Measurements from ENCODE around the gene GNG13.

The GNG13 gene

DNA sequence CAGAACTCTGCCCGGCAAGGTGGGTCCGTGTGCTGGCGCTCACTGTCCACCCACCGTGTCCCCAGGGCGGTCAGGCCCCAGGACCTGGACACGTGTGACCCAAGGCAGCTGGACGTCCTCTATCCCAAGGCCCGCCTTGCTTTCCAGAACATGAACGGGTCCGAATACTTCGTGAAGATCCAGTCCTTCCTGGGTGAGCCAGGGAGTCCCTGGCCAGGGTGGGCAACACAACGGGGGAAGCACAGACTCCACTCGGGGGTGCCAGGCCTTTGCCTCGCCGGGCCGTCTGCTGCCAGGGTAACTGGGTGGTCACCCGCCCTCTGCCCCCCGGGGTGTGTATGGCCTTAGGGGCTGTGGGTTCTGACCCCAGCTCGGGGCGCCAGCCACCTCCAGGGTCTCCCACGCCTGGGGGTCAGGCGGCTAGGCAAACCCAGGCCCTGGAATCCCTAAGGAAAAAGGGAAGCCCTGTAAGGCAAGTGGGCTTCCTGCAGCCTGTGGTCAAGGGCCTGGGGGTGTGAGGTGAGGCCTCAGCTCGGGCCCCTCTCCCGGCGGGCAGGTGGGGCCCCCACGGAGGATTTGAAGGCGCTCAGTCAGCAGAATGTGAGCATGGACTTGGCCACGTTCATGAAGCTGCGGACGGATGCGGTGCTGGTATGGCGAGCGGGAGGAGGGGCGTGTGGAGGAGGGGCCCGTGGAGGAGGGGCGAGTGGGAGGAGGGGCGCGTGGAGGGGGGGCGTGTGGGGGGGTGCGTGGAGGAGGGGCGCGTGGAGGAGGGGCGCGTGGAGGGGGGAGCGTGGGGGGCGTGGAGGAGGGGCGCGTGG lies 33.5 kb downstream of the GNG13 start:
- no peak for TF ChIP-seq ZFX (IDR thresholded peaks at IDR 0.05; ENCODE audit: borderline replicate concordance)
- TF ChIP-seq, protein P1, sequence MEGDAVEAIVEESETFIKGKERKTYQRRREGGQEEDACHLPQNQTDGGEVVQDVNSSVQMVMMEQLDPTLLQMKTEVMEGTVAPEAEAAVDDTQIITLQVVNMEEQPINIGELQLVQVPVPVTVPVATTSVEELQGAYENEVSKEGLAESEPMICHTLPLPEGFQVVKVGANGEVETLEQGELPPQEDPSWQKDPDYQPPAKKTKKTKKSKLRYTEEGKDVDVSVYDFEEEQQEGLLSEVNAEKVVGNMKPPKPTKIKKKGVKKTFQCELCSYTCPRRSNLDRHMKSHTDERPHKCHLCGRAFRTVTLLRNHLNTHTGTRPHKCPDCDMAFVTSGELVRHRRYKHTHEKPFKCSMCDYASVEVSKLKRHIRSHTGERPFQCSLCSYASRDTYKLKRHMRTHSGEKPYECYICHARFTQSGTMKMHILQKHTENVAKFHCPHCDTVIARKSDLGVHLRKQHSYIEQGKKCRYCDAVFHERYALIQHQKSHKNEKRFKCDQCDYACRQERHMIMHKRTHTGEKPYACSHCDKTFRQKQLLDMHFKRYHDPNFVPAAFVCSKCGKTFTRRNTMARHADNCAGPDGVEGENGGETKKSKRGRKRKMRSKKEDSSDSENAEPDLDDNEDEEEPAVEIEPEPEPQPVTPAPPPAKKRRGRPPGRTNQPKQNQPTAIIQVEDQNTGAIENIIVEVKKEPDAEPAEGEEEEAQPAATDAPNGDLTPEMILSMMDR (IDR thresholded peaks at IDR 0.05): no peak
- H3K27ac ChIP-seq: no peak overlapping the region

- H3K27ac ChIP-seq: no peak overlapping the region
- TF ChIP-seq, protein P1 (IDR thresholded peaks at IDR 0.05): no peak
- TF ChIP-seq ZFX (IDR thresholded peaks at IDR 0.05; ENCODE audit: borderline replicate concordance): no peak
Observed at GRCh38 chr16:766008-766819, 34.3 kb downstream of the GNG13 start.

GRCh38 chr16:765488-765865 lies 35.1 kb downstream of the GNG13 start:
- TF ChIP-seq, protein P1 (IDR thresholded peaks at IDR 0.05): no peak
- no peak for TF ChIP-seq ZFX (IDR thresholded peaks at IDR 0.05; ENCODE audit: borderline replicate concordance)
- no peak overlapping the region for H3K27ac ChIP-seq

GRCh38 chr16:764848-765487 lies 35.6 kb downstream of the GNG13 start:
- no peak for TF ChIP-seq ZFX (IDR thresholded peaks at IDR 0.05; ENCODE audit: borderline replicate concordance)
- TF ChIP-seq, protein P1 (IDR thresholded peaks at IDR 0.05): no peak
- no peak overlapping the region for H3K27ac ChIP-seq

DNA sequence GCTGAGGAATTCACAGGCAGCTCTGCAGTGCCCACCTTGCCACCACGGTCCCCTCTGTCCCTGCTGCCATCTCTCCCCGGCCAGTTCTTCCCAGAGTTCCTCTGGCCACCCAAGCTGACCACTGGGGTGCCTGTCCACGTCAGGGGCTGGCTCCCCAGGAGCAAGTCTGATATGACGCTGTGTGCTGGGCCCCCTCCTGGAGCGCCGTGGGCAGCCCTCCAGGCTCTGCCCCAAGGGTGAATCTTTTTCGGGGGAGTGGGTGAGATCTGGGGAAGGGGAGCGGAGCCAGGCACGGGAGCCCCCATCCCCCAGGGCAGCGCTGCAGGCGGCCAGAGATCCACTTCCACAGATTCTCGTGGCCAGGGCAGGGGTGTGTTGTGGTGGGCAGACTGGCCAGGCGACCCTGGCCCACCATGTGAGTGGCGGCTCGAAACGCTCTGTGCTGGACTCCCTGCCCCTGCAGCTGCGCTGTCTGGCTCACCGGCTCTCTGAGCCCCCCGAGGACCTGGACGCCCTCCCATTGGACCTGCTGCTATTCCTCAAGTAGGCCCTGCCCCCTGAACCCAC lies 36.3 kb downstream of the GNG13 start:
- TF ChIP-seq, protein P1 (IDR thresholded peaks at IDR 0.05): no peak
- TF ChIP-seq ZFX (IDR thresholded peaks at IDR 0.05; ENCODE audit: borderline replicate concordance): no peak
- no peak overlapping the region for H3K27ac ChIP-seq

GRCh38 chr16:763369-764183 lies 37.0 kb downstream of the GNG13 start:
- no peak overlapping the region for H3K27ac ChIP-seq
- TF ChIP-seq, protein P1 (IDR thresholded peaks at IDR 0.05): no peak
- TF ChIP-seq ZFX (IDR thresholded peaks at IDR 0.05; ENCODE audit: borderline replicate concordance): no peak

Data from 22Rv1 (cell line).